HCT116 (cell line): ENCODE measurements around the gene PRKAR2A.

ENCODE experiments used
- EGR1 ChIP-seq: IDR thresholded peaks from 2 replicates; pipeline ENCODE4 v1.6.1; 2012; ENCODE audit warnings: low read depth
- POLR2A ChIP-seq: IDR thresholded peaks from 2 replicates; pipeline ENCODE4 v1.7.0; 2011; ENCODE audit warnings: borderline replicate concordance; ENCODE audit not compliant: insufficient read depth, insufficient read length; ENCODE audit errors: extremely low read depth
- POLR2AphosphoS5 ChIP-seq: IDR thresholded peaks from 2 replicates; pipeline ENCODE4 v1.6.1; 2011; ENCODE audit warnings: mild to moderate bottlenecking, low read depth, low read length, moderate library complexity
- TF ChIP-seq, protein P1 (sequence below), 3 experiments: fragments of 200-600 bp in 1 of 3; sonication (generic) in 1 of 3; IDR thresholded peaks in 2 of 3; conservative IDR thresholded peaks in 1 of 3; 2 replicates each; pipeline ENCODE4 v1.5.1; 2012 to 2017; ENCODE audit warnings: low read depth in 2 of 3, low read length in 2 of 3, antibody characterized with exemption in 1 of 3, borderline replicate concordance in 1 of 3, control low read depth in 1 of 3, mild to moderate bottlenecking in 1 of 3, mixed read lengths in 1 of 3, mixed run types in 1 of 3, moderate library complexity in 1 of 3; ENCODE audit not compliant: insufficient read depth in 1 of 3
- TF ChIP-seq, protein P2 (sequence below): IDR thresholded peaks from 2 replicates; pipeline ENCODE4 v1.6.1; 2012

DNA sequence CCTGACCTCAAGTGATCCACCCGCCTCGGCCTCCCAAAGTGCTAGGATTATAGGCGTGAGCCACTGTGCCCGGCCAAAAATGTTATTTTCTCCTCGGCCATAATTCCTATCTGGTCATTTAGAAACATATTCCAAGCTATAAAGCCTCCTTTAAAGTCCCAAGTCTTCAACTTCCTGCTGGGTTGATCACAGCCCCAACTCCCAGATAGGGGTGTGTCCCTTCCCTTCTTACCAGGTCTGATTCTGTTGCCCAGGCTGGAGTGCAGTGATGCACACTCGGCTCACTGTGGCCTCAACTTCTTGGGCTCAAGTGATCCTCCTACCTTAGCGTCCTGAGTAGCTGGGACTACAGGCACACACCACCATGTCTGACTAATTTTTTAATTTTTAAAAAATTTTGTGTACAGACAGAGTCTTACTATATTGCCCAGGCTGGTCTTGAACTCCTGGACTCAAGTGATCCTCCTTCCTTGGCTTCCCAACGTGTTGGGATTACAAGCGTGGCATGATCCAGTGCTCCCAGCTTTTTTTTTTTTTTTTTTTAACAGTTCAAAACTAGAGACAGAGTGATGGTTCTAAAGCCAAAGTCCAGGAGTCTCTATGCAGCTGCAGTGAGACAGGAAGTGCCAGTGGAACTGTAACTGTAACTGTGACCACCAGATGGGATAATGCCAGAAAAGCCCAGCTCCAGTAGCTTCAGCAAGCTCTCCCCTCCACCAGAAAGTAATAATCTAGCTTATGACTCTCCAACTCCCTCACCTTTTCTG lies 8.2 kb upstream of the PRKAR2A start:
- TF ChIP-seq, protein P1, sequence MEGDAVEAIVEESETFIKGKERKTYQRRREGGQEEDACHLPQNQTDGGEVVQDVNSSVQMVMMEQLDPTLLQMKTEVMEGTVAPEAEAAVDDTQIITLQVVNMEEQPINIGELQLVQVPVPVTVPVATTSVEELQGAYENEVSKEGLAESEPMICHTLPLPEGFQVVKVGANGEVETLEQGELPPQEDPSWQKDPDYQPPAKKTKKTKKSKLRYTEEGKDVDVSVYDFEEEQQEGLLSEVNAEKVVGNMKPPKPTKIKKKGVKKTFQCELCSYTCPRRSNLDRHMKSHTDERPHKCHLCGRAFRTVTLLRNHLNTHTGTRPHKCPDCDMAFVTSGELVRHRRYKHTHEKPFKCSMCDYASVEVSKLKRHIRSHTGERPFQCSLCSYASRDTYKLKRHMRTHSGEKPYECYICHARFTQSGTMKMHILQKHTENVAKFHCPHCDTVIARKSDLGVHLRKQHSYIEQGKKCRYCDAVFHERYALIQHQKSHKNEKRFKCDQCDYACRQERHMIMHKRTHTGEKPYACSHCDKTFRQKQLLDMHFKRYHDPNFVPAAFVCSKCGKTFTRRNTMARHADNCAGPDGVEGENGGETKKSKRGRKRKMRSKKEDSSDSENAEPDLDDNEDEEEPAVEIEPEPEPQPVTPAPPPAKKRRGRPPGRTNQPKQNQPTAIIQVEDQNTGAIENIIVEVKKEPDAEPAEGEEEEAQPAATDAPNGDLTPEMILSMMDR (IDR thresholded peaks at IDR 0.05 in 2 of 3, conservative IDR thresholded peaks at IDR 0.05 in 1 of 3; ENCODE audit: borderline replicate concordance in 1 of 3, insufficient read depth in 1 of 3, low read depth in 2 of 3, low read length in 2 of 3), result no peak
- TF ChIP-seq, protein P2, sequence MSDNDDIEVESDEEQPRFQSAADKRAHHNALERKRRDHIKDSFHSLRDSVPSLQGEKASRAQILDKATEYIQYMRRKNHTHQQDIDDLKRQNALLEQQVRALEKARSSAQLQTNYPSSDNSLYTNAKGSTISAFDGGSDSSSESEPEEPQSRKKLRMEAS, result no peak
- no peak for TF ChIP-seq POLR2AphosphoS5
- no peak for TF ChIP-seq EGR1
- no peak for TF ChIP-seq POLR2A
